BLaER1 treated with 17β-estradiol and CSF1 and Interleukin-3, amounts not matched to agents 10 nM and 100 nM (cell line): ENCODE results near the gene ING5.

ENCODE experiments used
- H3K27ac ChIP-seq, 11 experiments: shearing (Covaris generic); formaldehyde crosslinking; 2 replicates each; pipeline ENCODE4 v1.8.1; 2022
- H3K27me3 ChIP-seq, 11 experiments: shearing (Covaris generic); formaldehyde crosslinking; 2 replicates each; pipeline ENCODE4 v1.8.1; 2022
- H3K36me3 ChIP-seq, 11 experiments: shearing (Covaris generic); formaldehyde crosslinking; 2 replicates each; pipeline ENCODE4 v1.8.1; 2022
- H3K4me1 ChIP-seq, 10 experiments: shearing (Covaris generic); formaldehyde crosslinking; 2 replicates each; pipeline ENCODE4 v1.8.1; 2022
- H3K4me2 ChIP-seq, 11 experiments: shearing (Covaris generic); formaldehyde crosslinking; 2 replicates each; pipeline ENCODE4 v1.8.1; 2022
- H3K4me3 ChIP-seq, 10 experiments: shearing (Covaris generic); formaldehyde crosslinking; 2 replicates each; pipeline ENCODE4 v1.8.1; 2022
- H3K9ac ChIP-seq, 11 experiments: shearing (Covaris generic); formaldehyde crosslinking; 2 replicates each; pipeline ENCODE4 v1.8.1; 2022
- H3K9me3 ChIP-seq, 11 experiments: shearing (Covaris generic); formaldehyde crosslinking; replicated peaks in 1 of 11; 2 replicates each; pipeline ENCODE4 v1.8.1; 2022
- H4K20me1 ChIP-seq, 11 experiments: shearing (Covaris generic); formaldehyde crosslinking; 2 replicates each; pipeline ENCODE4 v1.8.1; 2022
- Cebpa-rat ChIP-seq, 11 experiments: shearing (Covaris generic); IDR thresholded peaks; 2 replicates each; pipeline ENCODE4 v1.8.1; 2022

The ING5 gene

GRCh38 chr2:241690202-241690717, 11.6 kb upstream of the ING5 start:
- H4K20me1 ChIP-seq = peaks cover 0 to 12% (median 0%) of the 10 kb centered on the region in 11 experiments; a peak in 3 of 22 replicates
- peaks cover 23 to 45% (median 28%) of the 10 kb centered on the region in 10 experiments for H3K4me1 ChIP-seq
- H3K27me3 ChIP-seq = no peaks in the 10 kb centered on the region
- H3K4me3 ChIP-seq = no peak overlapping the region
- H3K36me3 ChIP-seq = peaks cover 47 to 68% (median 64%) of the 10 kb centered on the region in 11 experiments
- peak overlapping the region in 8 of 11 experiments; percentile 4 to 61 (median 26); a peak in 4 of 22 replicates for H3K9ac ChIP-seq
- TF ChIP-seq Cebpa-rat (IDR thresholded peaks at IDR 0.05) = no peak
- 0 out of 22 replicates have a peak overlapping the region, but pooled peaks of 1 of the 11 experiments have one; percentile 94 for H3K4me2 ChIP-seq
- H3K9me3 ChIP-seq = no peaks in the 10 kb centered on the region
- H3K27ac ChIP-seq = no peak overlapping the region

GRCh38 chr2:241692448-241692847, 9.4 kb upstream of the ING5 start:
- H3K9me3 ChIP-seq = no peaks in the 10 kb centered on the region
- H3K36me3 ChIP-seq = peaks cover 50 to 79% (median 72%) of the 10 kb centered on the region in 11 experiments
- no peak overlapping the region; a peak in 2 of 22 replicates for H3K27ac ChIP-seq
- TF ChIP-seq Cebpa-rat (IDR thresholded peaks at IDR 0.05) = no peak
- H3K9ac ChIP-seq = peak overlapping the region in 4 of 11 experiments; percentile 6 to 33 (median 14); a peak in 5 of 22 replicates
- H4K20me1 ChIP-seq = peaks cover 0 to 12% (median 0%) of the 10 kb centered on the region in 11 experiments; a peak in 3 of 22 replicates
- H3K27me3 ChIP-seq = no peaks in the 10 kb centered on the region
- peaks cover 16 to 37% (median 21%) of the 10 kb centered on the region in 10 experiments for H3K4me1 ChIP-seq
- H3K4me2 ChIP-seq = no peak overlapping the region
- H3K4me3 ChIP-seq = no peak overlapping the region

- peak overlapping the region in 1 of 11 experiments; percentile 53; a peak in 3 of 22 replicates for H3K27ac ChIP-seq
- no peak for TF ChIP-seq Cebpa-rat (IDR thresholded peaks at IDR 0.05)
- peaks cover 0 to 5% (median 0%) of the 10 kb centered on the region in 11 experiments; a peak in 1 of 22 replicates for H4K20me1 ChIP-seq
- no peaks in the 10 kb centered on the region for H3K27me3 ChIP-seq
- H3K4me3 ChIP-seq = no peak overlapping the region
- peak overlapping the region in 2 of 11 experiments; percentile 1 to 16; a peak in 1 of 22 replicates for H3K9ac ChIP-seq
- H3K4me1 ChIP-seq = peaks cover 4 to 30% (median 23%) of the 10 kb centered on the region in 10 experiments; a peak in 19 of 20 replicates
- H3K9me3 ChIP-seq = no peaks in the 10 kb centered on the region
- peaks cover 37 to 62% (median 56%) of the 10 kb centered on the region in 11 experiments for H3K36me3 ChIP-seq
- no peak overlapping the region for H3K4me2 ChIP-seq
Measured at GRCh38 chr2:241695651-241696050, 6.2 kb upstream of the ING5 start.

- Histone ChIP-seq H3K27me3 (no peaks in the 10 kb centered on the region), H3K4me3 (peak overlapping the region; percentile 62 to 93 (median 80)), H3K4me1 (peaks cover 24 to 50% (median 43%) of the 10 kb centered on the region in 10 experiments), H4K20me1 (peaks cover 0 to 25% (median 16%) of the 10 kb centered on the region in 11 experiments; a peak in 20 of 22 replicates), H3K4me2 (peak overlapping the region; percentile 82 to 99 (median 89)), H3K36me3 (peaks cover 13 to 29% (median 25%) of the 10 kb centered on the region in 11 experiments), H3K9ac (peak overlapping the region; percentile 85 to 100 (median 99)), H3K9me3 (peaks cover 5 to 10% (median 8%) of the 10 kb centered on the region in 11 experiments), H3K27ac (peak overlapping the region in 10 of 11 experiments; percentile 89 to 100 (median 99); a peak in 20 of 22 replicates)
- TF ChIP-seq Cebpa-rat (IDR thresholded peaks at IDR 0.05) = no peak
Measured at GRCh38 chr2:241701149-241701398, 765 bp upstream of the ING5 start.

GRCh38 chr2:241702155-241703031, 554 bp downstream of the ING5 start:
- peaks cover 15 to 23% (median 21%) of the 10 kb centered on the region in 11 experiments for H3K9me3 ChIP-seq
- peak overlapping the region; percentile 62 to 93 (median 80) for H3K4me3 ChIP-seq
- H3K4me2 ChIP-seq = peak overlapping the region; percentile 96 to 100 (median 99)
- no peaks in the 10 kb centered on the region for H3K27me3 ChIP-seq
- peak overlapping the region; percentile 85 to 100 (median 99) for H3K9ac ChIP-seq
- peaks cover 24 to 50% (median 43%) of the 10 kb centered on the region in 10 experiments for H3K4me1 ChIP-seq
- peaks cover 0 to 25% (median 16%) of the 10 kb centered on the region in 11 experiments; a peak in 20 of 22 replicates for H4K20me1 ChIP-seq
- H3K27ac ChIP-seq = peak overlapping the region; percentile 78 to 100 (median 99); a peak in 21 of 22 replicates
- H3K36me3 ChIP-seq = peaks cover 26 to 37% (median 35%) of the 10 kb centered on the region in 11 experiments
- no peak for TF ChIP-seq Cebpa-rat (IDR thresholded peaks at IDR 0.05)

- Histone ChIP-seq H3K27me3 (no peaks in the 10 kb centered on the region), H3K4me2 (peak overlapping the region; percentile 96 to 100 (median 99)), H3K9me3 (peaks cover 15 to 27% (median 21%) of the 10 kb centered on the region in 11 experiments), H3K4me3 (peak overlapping the region; percentile 62 to 93 (median 80)), H3K9ac (peak overlapping the region; percentile 81 to 99 (median 96)), H3K4me1 (peaks cover 24 to 49% (median 42%) of the 10 kb centered on the region in 10 experiments), H3K36me3 (peaks cover 34 to 44% (median 42%) of the 10 kb centered on the region in 11 experiments), H4K20me1 (peaks cover 0 to 29% (median 16%) of the 10 kb centered on the region in 11 experiments; a peak in 20 of 22 replicates), H3K27ac (peak overlapping the region in 10 of 11 experiments; percentile 52 to 99 (median 78); a peak in 21 of 22 replicates)
- no peak for TF ChIP-seq Cebpa-rat (IDR thresholded peaks at IDR 0.05)
Measured at GRCh38 chr2:241703032-241703604, 1.3 kb downstream of the ING5 start.

GRCh38 chr2:241706537-241706936, 4.7 kb downstream of the ING5 start:
- Histone ChIP-seq H3K4me3 (peak overlapping the region in 3 of 10 experiments; percentile 1 to 11 (median 2); a peak in 4 of 20 replicates), H3K27ac (no peak overlapping the region), H3K4me1 (peaks cover 14 to 20% (median 17%) of the 10 kb centered on the region in 10 experiments), H4K20me1 (peaks cover 0 to 35% (median 18%) of the 10 kb centered on the region in 11 experiments; a peak in 20 of 22 replicates), H3K27me3 (no peaks in the 10 kb centered on the region), H3K9me3 (peaks cover 15 to 27% (median 21%) of the 10 kb centered on the region in 11 experiments), H3K4me2 (no peak overlapping the region), H3K9ac (no peak overlapping the region), H3K36me3 (peaks cover 67 to 78% (median 77%) of the 10 kb centered on the region in 11 experiments)
- no peak for TF ChIP-seq Cebpa-rat (IDR thresholded peaks at IDR 0.05)

GRCh38 chr2:241708879-241709278, 7.0 kb downstream of the ING5 start:
- TF ChIP-seq Cebpa-rat (IDR thresholded peaks at IDR 0.05) = no peak
- Histone ChIP-seq H3K4me3 (no peak overlapping the region), H3K9ac (no peak overlapping the region), H3K36me3 (peaks cover 89 to 100% (median 99%) of the 10 kb centered on the region in 11 experiments), H3K27ac (no peak overlapping the region), H4K20me1 (peaks cover 0 to 19% (median 3%) of the 10 kb centered on the region in 11 experiments; a peak in 11 of 22 replicates), H3K9me3 (peaks cover 19 to 34% (median 28%) of the 10 kb centered on the region in 11 experiments), H3K4me1 (peaks cover under 1 to 8% (median 4%) of the 10 kb centered on the region in 10 experiments; a peak in 18 of 20 replicates), H3K4me2 (no peak overlapping the region), H3K27me3 (no peaks in the 10 kb centered on the region)
